Activated CD8-positive, alpha-beta memory T cell treated with anti-CD3 and anti-CD28 coated beads for 36 hours (primary cell): ENCODE data around the gene NIN. TPM values are rescaled to one million over a fixed set of nuclear protein-coding genes. Genes with fewer than 3 reads are reported as not detected.
"Not testable (repeated sequence)": the region's sequence is repeated elsewhere in the genome, so short reads cannot be mapped to it uniquely, and the experiment has no call there.

ENCODE experiments used
- CTCF ChIA-PET: fragments of 350-600 bp; sonication (Branson Sonifier 250); formaldehyde crosslinking; loops from one replicate; lab custom pipeline; 2021; ENCODE audit warnings: antibody characterized with exemption; lab: Charles Lee
- POLR2A ChIA-PET: fragments of 350-600 bp; sonication (Branson Sonifier 250); formaldehyde crosslinking; loops from one replicate; lab custom pipeline; 2021; ENCODE audit warnings: antibody characterized with exemption; lab: Charles Lee
- total RNA-seq, 2 experiments: library from RNA; stranded (reverse); gene quantifications; one replicate each; pipeline ENCODE4 v1.2.3, GENCODE V29; 2021

Gene NIN
- total RNA-seq, 2 experiments from 2014 or later = 72.6 to 73.6 TPM

GRCh38 chr14:50823051-50823761 lies 7.8 kb downstream of the NIN start:
- POLR2A ChIA-PET = interaction anchor here (0.6 to 2.6 kb wide), 5 partner anchors 7 to 479 kb away, joined by 3 to 12 read pairs (median 3); partner anchors contain the start of gene NIN
- CTCF ChIA-PET = interaction anchor here (0.8 to 3.6 kb wide), 3 partner anchors 11 to 132 kb away, joined by 3 to 17 read pairs (median 3); no protein-coding TSS in a partner anchor

- ChIA-PET CTCF (interaction anchor here (0.7 to 3.6 kb wide), 3 partner anchors 28 to 133 kb away, joined by 3 to 17 read pairs (median 3); no protein-coding TSS in a partner anchor), POLR2A (interaction anchor here (0.6 to 2.6 kb wide), 5 partner anchors 8 to 37 kb away, joined by 3 to 12 read pairs (median 4); partner anchors contain the start of gene NIN)
Measured at GRCh38 chr14:50822501-50823042, 8.4 kb downstream of the NIN start.

GRCh38 chr14:50821510-50822464 lies 9.2 kb downstream of the NIN start:
- ChIA-PET CTCF (interaction anchor here (0.7 to 3.6 kb wide), 4 partner anchors 27 to 133 kb away, joined by 3 to 17 read pairs (median 3); no protein-coding TSS in a partner anchor), POLR2A (interaction anchor here (0.6 to 2.6 kb wide), 6 partner anchors 8 to 38 kb away, joined by 3 to 12 read pairs (median 4); partner anchors contain the start of gene NIN)

- ChIA-PET CTCF (interaction anchor here (1.3 to 3.6 kb wide), 2 partner anchors 31 to 39 kb away, joined by 3 to 17 read pairs; no protein-coding TSS in a partner anchor), POLR2A (interaction anchor here (0.6 to 2.6 kb wide), 4 partner anchors 9 to 1236 kb away, joined by 3 to 12 read pairs (median 5); partner anchors contain the start of gene NIN)
Measured at GRCh38 chr14:50820786-50821509, 10.0 kb downstream of the NIN start.

GRCh38 chr14:50819303-50819702 lies 11.7 kb downstream of the NIN start:
- CTCF ChIA-PET = interaction anchor here (1.5 kb wide), 1 partner anchor 40 kb away, joined by 3 read pairs; no protein-coding TSS in a partner anchor
- POLR2A ChIA-PET = not testable (repeated sequence)

GRCh38 chr14:50816395-50817047 lies 14.4 kb downstream of the NIN start:
- ChIA-PET POLR2A (no interaction called here), CTCF (interaction anchor here (1.3 kb wide), 1 partner anchor 44 kb away, joined by 3 read pairs; no protein-coding TSS in a partner anchor)

- POLR2A ChIA-PET = not testable (repeated sequence)
- CTCF ChIA-PET = interaction anchor here (1.3 kb wide), 1 partner anchor 45 kb away, joined by 3 read pairs; no protein-coding TSS in a partner anchor
Measured at GRCh38 chr14:50815526-50815925, 15.4 kb downstream of the NIN start.

GRCh38 chr14:50815058-50815457 lies 15.9 kb downstream of the NIN start:
- POLR2A ChIA-PET = not testable (repeated sequence)
- CTCF ChIA-PET = interaction anchor here (1.3 kb wide), 1 partner anchor 45 kb away, joined by 3 read pairs; no protein-coding TSS in a partner anchor

GRCh38 chr14:50814161-50814560 lies 16.8 kb downstream of the NIN start:
- CTCF ChIA-PET = no interaction called here
- POLR2A ChIA-PET = no interaction called here

GRCh38 chr14:50813544-50813863 lies 17.5 kb downstream of the NIN start:
- ChIA-PET POLR2A (no interaction called here), CTCF (no interaction called here)

- POLR2A ChIA-PET = no interaction called here
- CTCF ChIA-PET = interaction anchor here (0.6 to 1.0 kb wide), 2 partner anchors 10 to 48 kb away, joined by 3 read pairs; no protein-coding TSS in a partner anchor
Measured at GRCh38 chr14:50812856-50813543, 18.0 kb downstream of the NIN start.

GRCh38 chr14:50812180-50812579 lies 18.8 kb downstream of the NIN start:
- ChIA-PET CTCF (interaction anchor here (0.6 to 1.6 kb wide), 3 partner anchors 11 to 48 kb away, joined by 3 read pairs; no protein-coding TSS in a partner anchor), POLR2A (no interaction called here)

GRCh38 chr14:50808053-50808452 lies 22.9 kb downstream of the NIN start:
- CTCF ChIA-PET = interaction anchor here (0.6 to 0.7 kb wide), 2 partner anchors 14 to 141 kb away, joined by 3 read pairs; no protein-coding TSS in a partner anchor
- POLR2A ChIA-PET = interaction anchor here (1.0 kb wide), 1 partner anchor 13 kb away, joined by 5 read pairs; no protein-coding TSS in a partner anchor

- POLR2A ChIA-PET = no interaction called here
Measured at GRCh38 chr14:50806241-50806933, 24.6 kb downstream of the NIN start.

GRCh38 chr14:50805396-50805795 lies 25.6 kb downstream of the NIN start:
- POLR2A ChIA-PET = no interaction called here

More at GRCh38 chr14:50806241-50806933, 24.6 kb downstream of the NIN start:
- CTCF ChIA-PET = no interaction called here

GRCh38 chr14:50804181-50804721 lies 26.7 kb downstream of the NIN start:
- CTCF ChIA-PET = interaction anchor here (1.9 kb wide), 1 partner anchor 26 kb away, joined by 4 read pairs; no protein-coding TSS in a partner anchor
- POLR2A ChIA-PET = no interaction called here

More at GRCh38 chr14:50805396-50805795, 25.6 kb downstream of the NIN start:
- CTCF ChIA-PET = interaction anchor here (1.9 kb wide), 1 partner anchor 28 kb away, joined by 4 read pairs; no protein-coding TSS in a partner anchor
